Activated effector memory CD4-positive, alpha-beta T cell treated with anti-CD3 and anti-CD28 coated beads, Interleukin-2, amount 50 U/mL, for 16 hours (primary cell): ENCODE results near the gene PDE4C.

ENCODE experiments used
- DNase-seq: peaks from one replicate; pipeline ENCODE4 v3.0.0-alpha.2; 2020

The PDE4C gene

GRCh38 chr19:18194554-18195238, 31.5 kb downstream of the PDE4C start:
- DNase-seq, result peak; percentile 70

- DNase-seq, result no peak
Measured at GRCh38 chr19:18194181-18194530, 32.1 kb downstream of the PDE4C start.

GRCh38 chr19:18193388-18194180, 32.7 kb downstream of the PDE4C start:
- DNase-seq, result no peak

- peak; percentile 100 for DNase-seq
Measured at GRCh38 chr19:18192673-18193387, 33.4 kb downstream of the PDE4C start, which contains the start of gene MPV17L2. TSS of gene MPV17L2 (plus strand) at chr19:18193218. CDS start at chr19:18193282, 64 bp downstream.

- DNase-seq, result no peak
Measured at GRCh38 chr19:18191640-18192062, 34.6 kb downstream of the PDE4C start.

GRCh38 chr19:18190278-18190677, 36.0 kb downstream of the PDE4C start:
- DNase-seq, result no peak

- no peak for DNase-seq
Measured at GRCh38 chr19:18185538-18185937, 40.7 kb downstream of the PDE4C start.

GRCh38 chr19:18183529-18183928, 42.7 kb downstream of the PDE4C start:
- DNase-seq, result no peak

- no peak for DNase-seq
Measured at GRCh38 chr19:18179957-18180356, 46.3 kb downstream of the PDE4C start.

GRCh38 chr19:18176367-18177310, 49.6 kb downstream of the PDE4C start:
- no peak for DNase-seq

- DNase-seq, result no peak
Measured at GRCh38 chr19:18174983-18175382, 51.3 kb downstream of the PDE4C start.
